ENCODE measurements around the gene RPL21.

- TF ChIP-seq, protein P1, sequence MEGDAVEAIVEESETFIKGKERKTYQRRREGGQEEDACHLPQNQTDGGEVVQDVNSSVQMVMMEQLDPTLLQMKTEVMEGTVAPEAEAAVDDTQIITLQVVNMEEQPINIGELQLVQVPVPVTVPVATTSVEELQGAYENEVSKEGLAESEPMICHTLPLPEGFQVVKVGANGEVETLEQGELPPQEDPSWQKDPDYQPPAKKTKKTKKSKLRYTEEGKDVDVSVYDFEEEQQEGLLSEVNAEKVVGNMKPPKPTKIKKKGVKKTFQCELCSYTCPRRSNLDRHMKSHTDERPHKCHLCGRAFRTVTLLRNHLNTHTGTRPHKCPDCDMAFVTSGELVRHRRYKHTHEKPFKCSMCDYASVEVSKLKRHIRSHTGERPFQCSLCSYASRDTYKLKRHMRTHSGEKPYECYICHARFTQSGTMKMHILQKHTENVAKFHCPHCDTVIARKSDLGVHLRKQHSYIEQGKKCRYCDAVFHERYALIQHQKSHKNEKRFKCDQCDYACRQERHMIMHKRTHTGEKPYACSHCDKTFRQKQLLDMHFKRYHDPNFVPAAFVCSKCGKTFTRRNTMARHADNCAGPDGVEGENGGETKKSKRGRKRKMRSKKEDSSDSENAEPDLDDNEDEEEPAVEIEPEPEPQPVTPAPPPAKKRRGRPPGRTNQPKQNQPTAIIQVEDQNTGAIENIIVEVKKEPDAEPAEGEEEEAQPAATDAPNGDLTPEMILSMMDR (IDR thresholded peaks at IDR 0.05): no peak
- TF ChIP-seq EZH2 (IDR thresholded peaks at IDR 0.05; ENCODE audit: borderline replicate concordance, insufficient read depth, low read depth, low read length, poor library complexity, severe bottlenecking): no peak
Measured at GRCh38 chr13:27304099-27304498, 52.7 kb downstream of the RPL21 start.
